Subcutaneous adipose tissue (tissue), 4 donors: ENCODE results near the gene PAK6. TPM values are rescaled to one million over a fixed set of nuclear protein-coding genes. Genes with fewer than 3 reads are reported as not detected.

Experiments used
- total RNA-seq, 4 donors: library from RNA; depleted of rRNA; stranded (reverse); fragments of >200 nt; gene quantifications; one replicate each; pipeline ENCODE4 v1.1.0, GENCODE V29; 2016
- TF ChIP-seq, protein P1 (sequence below): fragments of 450-650 bp; IDR thresholded peaks from one replicate; pipeline ENCODE4 v1.5.1; 2016; ENCODE audit warnings: low read depth, mild to moderate bottlenecking, control low read depth, antibody characterized with exemption, moderate library complexity

Gene PAK6
- total RNA-seq, 4 donors from 2014 or later: 0.49 to 4.1 (median 0.81) TPM

- TF ChIP-seq, protein P1, sequence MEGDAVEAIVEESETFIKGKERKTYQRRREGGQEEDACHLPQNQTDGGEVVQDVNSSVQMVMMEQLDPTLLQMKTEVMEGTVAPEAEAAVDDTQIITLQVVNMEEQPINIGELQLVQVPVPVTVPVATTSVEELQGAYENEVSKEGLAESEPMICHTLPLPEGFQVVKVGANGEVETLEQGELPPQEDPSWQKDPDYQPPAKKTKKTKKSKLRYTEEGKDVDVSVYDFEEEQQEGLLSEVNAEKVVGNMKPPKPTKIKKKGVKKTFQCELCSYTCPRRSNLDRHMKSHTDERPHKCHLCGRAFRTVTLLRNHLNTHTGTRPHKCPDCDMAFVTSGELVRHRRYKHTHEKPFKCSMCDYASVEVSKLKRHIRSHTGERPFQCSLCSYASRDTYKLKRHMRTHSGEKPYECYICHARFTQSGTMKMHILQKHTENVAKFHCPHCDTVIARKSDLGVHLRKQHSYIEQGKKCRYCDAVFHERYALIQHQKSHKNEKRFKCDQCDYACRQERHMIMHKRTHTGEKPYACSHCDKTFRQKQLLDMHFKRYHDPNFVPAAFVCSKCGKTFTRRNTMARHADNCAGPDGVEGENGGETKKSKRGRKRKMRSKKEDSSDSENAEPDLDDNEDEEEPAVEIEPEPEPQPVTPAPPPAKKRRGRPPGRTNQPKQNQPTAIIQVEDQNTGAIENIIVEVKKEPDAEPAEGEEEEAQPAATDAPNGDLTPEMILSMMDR: no peak
Measured at GRCh38 chr15:40274350-40275274, 35.7 kb downstream of the PAK6 start.

- TF ChIP-seq, protein P1: no peak
Measured at GRCh38 chr15:40275523-40275922, 36.7 kb downstream of the PAK6 start.

DNA sequence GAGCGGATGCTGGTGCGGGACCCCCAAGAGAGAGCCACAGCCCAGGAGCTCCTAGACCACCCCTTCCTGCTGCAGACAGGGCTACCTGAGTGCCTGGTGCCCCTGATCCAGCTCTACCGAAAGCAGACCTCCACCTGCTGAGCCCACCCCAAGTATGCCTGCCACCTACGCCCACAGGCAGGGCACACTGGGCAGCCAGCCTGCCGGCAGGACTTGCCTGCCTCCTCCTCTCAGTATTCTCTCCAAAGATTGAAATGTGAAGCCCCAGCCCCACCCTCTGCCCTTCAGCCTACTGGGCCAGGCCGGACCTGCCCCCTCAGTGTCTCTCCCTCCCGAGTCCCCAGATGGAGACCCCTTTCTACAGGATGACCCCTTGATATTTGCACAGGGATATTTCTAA is 37.1 kb downstream of the PAK6 start:
- TF ChIP-seq, protein P1: no peak

DNA sequence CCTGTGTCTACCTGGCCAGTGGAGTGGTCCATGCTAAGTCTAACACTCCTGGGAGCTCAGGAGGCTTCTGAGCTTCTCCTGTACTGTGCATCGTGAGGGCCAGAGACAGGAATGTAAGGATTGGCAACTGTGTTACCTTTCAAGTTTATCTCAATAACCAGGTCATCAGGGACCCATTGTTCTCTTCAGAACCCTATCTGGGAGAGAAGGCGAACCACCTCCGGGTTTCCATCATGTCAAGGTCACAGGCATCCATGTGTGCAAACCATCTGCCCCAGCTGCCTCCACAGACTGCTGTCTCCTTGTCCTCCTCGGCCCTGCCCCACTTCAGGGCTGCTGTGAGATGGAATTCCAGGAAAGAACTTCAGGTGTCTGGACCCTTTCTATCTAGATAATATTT is 38.1 kb downstream of the PAK6 start:
- TF ChIP-seq, protein P1: no peak

DNA sequence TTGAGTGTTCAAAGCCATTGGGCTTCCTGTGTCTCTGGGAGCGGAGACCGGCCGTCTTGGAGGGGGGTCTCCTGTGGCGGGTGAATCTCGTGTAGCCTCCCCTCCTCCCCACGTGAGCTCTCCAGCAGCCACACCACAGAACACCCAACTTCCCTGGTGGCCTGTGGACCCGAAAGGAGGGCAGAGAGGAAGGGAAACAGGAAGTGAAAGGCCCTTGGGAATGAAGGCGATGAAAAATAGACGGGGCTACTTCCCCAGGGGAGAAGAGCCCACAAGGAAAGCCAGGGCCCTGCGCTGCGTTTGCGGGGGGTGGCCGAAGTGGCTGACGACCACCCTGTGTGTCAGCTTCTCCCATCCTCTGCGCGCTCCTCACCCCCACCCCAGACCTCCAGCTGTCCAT is 38.6 kb downstream of the PAK6 start:
- TF ChIP-seq, protein P1: no peak

GRCh38 chr15:40278026-40278425 is 39.2 kb downstream of the PAK6 start:
- TF ChIP-seq, protein P1: no peak

DNA sequence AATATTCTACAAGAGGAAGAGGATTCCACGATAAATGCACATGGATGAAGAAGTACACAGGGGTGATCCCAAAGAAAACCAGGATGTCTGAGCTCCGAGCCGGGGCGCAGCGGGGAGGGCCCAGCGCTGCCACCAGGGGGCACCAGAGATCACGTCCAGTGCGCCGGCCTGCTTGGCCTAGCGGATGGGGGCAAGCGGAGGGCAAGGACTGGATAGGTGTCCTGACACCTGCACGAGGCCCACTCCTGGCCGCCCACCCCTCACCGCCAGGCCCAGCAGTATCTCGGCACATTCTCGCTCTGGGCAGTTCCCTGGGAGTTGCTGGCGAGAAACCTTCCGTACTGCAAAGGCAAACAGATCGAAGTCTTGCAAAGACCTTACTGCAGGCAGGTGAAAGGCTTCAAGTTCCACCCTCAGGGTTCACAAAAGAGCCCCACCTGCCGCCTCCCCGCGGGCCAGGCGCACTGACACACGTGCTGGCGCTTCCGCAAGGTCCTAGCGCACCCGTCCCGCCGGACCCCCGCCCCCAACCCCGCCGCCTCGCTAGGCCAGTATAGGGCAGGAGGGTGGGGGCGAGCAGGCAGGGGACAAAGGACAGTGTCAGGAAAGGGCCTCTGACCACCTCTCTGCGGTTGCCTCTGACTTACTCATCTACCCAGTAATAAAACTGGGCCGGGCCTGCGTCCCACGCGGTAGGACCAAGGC is 40.7 kb downstream of the PAK6 start:
- TF ChIP-seq, protein P1: no peak
